Activated CD8-positive, alpha-beta memory T cell treated with anti-CD3 and anti-CD28 coated beads for 1 hour (primary cell): ENCODE data around the gene HBS1L.

Experiments
- DNase-seq, 2 donors: peaks; one replicate each; pipeline ENCODE4 v3.0.0-alpha.2; 2020; ENCODE audit warnings: low read depth in 1 of 2; ENCODE audit errors: extremely low read depth in 1 of 2

HBS1L gene

DNA sequence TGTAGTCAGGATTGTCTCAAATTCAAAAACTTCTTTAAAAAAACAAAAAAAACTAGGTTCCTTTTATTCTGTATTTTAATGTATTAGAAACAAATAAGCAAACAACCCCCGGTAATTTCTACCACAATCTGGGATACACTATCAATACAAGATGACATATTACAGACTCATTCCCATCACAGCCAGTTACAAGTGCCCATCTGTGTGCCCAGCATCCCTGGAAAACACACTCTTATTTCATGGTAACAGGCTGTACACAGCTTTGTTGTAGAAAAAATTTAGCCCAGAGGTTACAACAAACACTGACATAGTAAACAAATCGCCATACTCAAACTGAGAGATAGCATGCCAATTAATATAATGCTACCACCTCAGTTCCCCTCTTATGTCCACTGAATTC is 16.3 kb downstream of the HBS1L start:
- no peak for DNase-seq

GRCh38 chr6:135037541-135037940 is 17.1 kb downstream of the HBS1L start:
- no peak for DNase-seq

DNA sequence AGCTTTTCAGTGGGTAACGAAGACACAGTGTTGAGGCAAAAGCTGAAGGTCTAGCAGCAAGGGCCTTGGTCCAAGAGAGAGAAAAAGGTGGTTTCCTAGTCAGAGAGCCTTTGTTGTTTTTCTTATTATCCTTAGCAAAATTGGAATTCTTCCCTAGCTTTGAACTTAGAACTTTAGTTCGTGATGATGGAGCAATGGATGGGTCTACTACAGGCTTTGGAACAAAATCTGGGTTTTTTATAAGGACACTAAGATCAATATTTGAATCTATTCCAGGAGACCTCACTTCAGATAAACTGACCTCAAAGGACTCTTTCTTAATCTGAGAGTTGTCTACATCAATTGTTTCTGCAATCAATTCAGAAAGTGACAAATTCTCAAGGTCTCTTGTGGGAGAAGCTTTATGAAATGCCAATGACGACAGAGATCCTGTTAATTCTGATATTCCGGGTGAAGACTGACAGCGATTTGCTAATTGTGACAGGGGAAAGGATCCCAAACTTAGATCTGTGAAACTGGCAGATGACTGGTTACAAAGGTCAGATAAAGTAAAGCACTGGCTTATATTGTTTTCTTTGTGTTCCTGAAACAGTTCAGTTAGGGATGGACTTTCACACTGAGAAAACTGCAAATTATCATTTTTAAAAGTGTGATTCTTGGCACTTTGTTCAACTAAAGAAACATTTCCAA is 17.7 kb downstream of the HBS1L start:
- DNase-seq = no peak

GRCh38 chr6:135033238-135033637 is 21.4 kb downstream of the HBS1L start:
- no peak for DNase-seq

DNA sequence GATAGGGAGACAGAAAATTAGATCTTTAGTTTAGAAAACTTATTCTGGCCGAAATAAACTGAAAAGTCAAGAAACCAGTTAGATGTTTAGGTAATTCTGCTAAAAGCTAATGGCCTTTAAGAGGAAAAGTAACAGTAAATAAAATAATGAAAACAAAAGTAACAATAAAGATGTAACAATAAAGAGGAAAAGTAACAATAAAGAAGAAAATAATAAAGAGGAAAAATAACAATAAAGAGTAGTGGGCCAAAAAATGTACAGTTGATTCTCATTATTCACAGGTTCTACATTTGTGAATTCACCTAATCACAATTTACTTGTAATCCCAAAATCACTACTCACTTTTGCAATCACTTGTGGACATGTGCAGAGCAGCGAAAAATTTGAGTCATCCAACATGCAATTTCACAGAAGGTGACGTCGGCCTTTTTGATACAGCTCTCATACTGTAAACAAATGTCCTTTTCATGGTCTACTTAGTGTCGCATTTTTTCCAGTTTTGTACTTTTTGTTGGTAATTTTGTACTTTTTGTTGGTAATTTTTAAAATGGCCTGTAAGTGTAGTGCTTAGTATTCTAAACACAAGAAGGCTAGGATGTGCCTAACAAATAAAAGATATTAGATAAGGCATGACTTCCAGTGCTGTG is 24.0 kb downstream of the HBS1L start:
- DNase-seq = no peak

DNA sequence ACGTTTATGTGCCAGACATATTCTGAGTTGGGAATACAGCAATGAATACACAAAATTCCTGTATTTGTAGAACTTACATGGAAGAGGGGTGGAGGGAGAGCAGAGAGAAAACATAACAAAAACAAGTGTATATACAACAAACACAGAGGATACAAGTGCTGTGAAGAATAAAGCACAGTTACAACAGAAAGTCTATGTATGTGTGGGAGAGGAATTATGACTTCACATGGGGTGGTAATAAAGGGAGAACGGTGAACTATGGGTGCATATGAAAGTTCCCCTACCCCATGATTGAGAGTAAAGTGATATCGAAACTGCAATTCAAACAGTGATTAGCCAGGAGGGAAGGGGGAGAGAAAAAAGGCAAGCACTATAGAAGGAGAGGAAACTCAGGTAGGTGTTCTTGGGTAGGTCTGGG is 24.6 kb downstream of the HBS1L start:
- no peak for DNase-seq

GRCh38 chr6:135025775-135026174 is 28.8 kb downstream of the HBS1L start:
- no peak for DNase-seq

- no peak for DNase-seq
Measured at GRCh38 chr6:135025175-135025574, 29.4 kb downstream of the HBS1L start.

GRCh38 chr6:135022050-135022697 is 32.4 kb downstream of the HBS1L start:
- no peak for DNase-seq

- no peak for DNase-seq
Measured at GRCh38 chr6:135021310-135022049, 33.1 kb downstream of the HBS1L start.

DNA sequence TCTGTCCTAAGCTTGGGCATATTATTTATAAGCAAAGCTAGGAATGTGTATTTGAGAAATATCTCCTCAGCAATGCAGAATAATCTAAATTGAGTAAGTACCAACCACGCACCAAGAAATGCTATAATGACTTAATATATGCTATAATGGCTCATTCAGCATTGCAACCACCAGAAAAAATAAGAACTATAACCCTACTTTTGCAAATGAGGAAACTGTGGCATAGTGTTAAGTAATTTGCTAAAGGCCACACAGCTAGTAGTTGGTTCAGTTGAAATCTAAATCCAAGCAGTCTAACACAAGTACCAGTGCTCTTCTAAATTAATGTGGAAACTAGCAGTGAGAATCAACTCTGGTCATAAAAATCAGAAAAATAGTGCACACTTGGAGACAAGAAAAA is 35.7 kb downstream of the HBS1L start:
- no peak for DNase-seq

GRCh38 chr6:135018052-135018451 is 36.6 kb downstream of the HBS1L start:
- no peak for DNase-seq

GRCh38 chr6:135014353-135014832 is 40.2 kb downstream of the HBS1L start:
- DNase-seq = no peak

- DNase-seq = no peak
Measured at GRCh38 chr6:135013211-135013610, 41.4 kb downstream of the HBS1L start.

- no peak for DNase-seq
Measured at GRCh38 chr6:135012764-135013163, 41.9 kb downstream of the HBS1L start.

DNA sequence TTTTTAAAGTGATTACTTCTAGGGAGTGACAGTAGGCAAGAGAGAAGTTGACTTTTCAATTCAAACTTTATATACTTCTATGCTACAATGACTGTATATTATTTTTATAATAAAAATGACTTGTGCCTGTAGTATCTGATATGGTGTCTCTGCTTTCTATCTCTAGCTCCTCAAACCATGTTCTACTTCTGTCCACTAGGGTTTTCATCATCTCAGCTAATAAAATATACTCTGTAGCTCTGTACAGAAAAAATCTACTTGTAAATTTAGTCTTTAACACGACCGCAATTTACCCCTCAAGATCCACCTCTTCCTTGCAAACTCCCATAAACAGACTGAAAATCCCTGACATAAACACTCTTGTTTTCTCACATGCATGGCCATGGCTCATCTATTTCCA is 42.3 kb downstream of the HBS1L start:
- no peak for DNase-seq

- DNase-seq = no peak
Measured at GRCh38 chr6:135008941-135009290, 45.7 kb downstream of the HBS1L start.

GRCh38 chr6:135008072-135008940 is 46.3 kb downstream of the HBS1L start:
- no peak for DNase-seq

DNA sequence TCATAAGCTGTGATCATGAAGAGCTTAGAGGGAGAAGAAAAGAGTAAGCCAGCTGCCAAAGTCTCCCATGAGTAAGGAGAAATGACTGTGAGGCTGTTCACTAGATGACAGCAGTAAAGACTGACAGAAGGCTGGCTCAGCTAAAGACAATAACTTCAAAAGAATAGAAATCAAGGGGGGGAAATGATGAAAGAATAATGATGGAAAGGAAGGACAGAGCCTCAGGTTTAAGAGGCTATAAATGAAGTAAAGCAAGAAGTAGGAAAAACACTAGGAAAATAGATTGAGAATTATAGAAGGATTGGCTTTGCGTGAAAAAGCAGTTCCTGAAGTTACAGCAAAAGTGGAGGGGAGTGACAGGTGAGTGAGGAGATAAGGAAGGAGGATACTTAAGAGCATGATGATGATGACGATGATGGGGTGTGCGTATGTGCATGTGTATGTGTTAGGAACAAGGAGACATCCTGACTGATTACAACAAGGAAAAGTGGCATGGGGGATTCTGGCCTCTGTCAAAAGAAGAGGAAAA is 48.2 kb downstream of the HBS1L start:
- DNase-seq = no peak

DNA sequence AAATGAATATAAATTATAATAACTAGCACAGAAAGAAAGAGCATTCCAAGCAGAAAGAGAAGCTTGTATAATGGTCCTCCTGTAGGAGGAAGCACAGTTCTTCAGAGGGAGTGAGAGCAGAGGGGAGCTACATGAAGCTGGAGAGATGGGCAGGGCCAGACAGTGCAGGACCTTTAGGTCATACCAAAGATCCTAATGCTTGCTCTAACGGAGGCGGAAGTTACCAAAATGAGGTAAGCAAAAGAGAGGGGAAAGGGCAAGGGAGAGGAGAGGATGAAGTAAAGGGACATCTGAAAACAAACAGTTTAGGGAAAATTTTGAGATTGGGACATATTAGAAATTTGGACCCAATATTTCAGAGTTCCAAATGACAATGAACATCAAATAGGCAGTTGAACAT is 50.2 kb downstream of the HBS1L start:
- DNase-seq = no peak
